ENCODE data around the gene TENM4.

DNA sequence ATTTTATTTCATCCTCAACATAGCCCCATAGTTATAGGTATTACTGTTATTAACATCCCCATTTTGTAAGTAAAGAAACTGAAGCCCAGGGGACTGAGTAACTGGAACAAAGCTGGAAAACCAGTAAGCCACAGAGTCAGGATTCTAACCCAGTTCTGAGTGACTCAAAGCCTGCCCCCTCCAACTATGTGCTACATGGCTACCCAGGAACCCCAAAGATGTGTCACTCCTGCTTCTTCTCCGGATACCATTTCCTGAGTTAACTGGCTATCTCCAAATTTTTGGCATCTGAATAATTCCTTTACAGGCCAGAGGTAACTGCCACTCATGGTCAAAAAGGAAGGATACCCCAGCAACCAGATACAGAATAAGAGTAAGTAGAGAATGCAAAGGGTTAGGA, 43.6 kb downstream of the TENM4 start:
- TF ChIP-seq, protein P1, sequence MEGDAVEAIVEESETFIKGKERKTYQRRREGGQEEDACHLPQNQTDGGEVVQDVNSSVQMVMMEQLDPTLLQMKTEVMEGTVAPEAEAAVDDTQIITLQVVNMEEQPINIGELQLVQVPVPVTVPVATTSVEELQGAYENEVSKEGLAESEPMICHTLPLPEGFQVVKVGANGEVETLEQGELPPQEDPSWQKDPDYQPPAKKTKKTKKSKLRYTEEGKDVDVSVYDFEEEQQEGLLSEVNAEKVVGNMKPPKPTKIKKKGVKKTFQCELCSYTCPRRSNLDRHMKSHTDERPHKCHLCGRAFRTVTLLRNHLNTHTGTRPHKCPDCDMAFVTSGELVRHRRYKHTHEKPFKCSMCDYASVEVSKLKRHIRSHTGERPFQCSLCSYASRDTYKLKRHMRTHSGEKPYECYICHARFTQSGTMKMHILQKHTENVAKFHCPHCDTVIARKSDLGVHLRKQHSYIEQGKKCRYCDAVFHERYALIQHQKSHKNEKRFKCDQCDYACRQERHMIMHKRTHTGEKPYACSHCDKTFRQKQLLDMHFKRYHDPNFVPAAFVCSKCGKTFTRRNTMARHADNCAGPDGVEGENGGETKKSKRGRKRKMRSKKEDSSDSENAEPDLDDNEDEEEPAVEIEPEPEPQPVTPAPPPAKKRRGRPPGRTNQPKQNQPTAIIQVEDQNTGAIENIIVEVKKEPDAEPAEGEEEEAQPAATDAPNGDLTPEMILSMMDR (IDR thresholded peaks at IDR 0.05; ENCODE audit: low read depth, low read length, poor library complexity, severe bottlenecking): no peak
- no peak for TF ChIP-seq EZH2phosphoT487 (IDR thresholded peaks at IDR 0.05; ENCODE audit: borderline replicate concordance, low read length)

All from DOHH2 (cell line).